ENCODE data around the gene C20orf96. TPM values are rescaled to one million over a fixed set of nuclear protein-coding genes. Genes with fewer than 3 reads are reported as not detected.
"Not testable (repeated sequence)": the region's sequence is repeated elsewhere in the genome, so short reads cannot be mapped to it uniquely, and the experiment has no call there.

The C20orf96 gene
- total RNA-seq, 1 donor from 2014 or later = 2.0 TPM

- no peak for DNase-seq (ENCODE audit: low spot score)
Measured at GRCh38 chr20:251354-251753, 39.2 kb downstream of the C20orf96 start.

GRCh38 chr20:242905-243304 is 47.6 kb downstream of the C20orf96 start:
- DNase-seq (ENCODE audit: low spot score) (no peak), ATAC-seq (no peak)

More at GRCh38 chr20:251354-251753, 39.2 kb downstream of the C20orf96 start:
- no peak for ATAC-seq

DNA sequence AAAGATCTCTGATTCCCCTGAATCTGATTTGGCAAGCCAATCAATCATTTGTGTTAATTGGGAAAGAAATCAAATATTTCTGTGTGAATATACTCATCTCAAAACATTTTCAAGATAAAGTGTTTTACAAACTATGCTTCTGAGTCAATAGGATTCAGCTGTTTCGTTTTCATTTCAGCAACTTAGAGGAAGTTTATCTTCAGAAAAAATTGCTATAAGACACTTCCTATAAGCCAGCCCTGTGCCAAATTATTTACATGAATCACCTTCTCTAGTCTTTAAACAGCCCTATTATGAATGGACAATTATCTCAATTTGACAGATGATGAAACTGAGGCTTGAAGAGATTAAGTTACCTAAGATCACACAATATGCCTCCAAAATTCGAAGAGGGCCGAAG is 52.6 kb downstream of the C20orf96 start:
- ATAC-seq (no peak), DNase-seq (ENCODE audit: low spot score) (no peak)

GRCh38 chr20:237489-237888 is 53.1 kb downstream of the C20orf96 start:
- peak; percentile 50 for ATAC-seq
- DNase-seq (ENCODE audit: low spot score) = no peak

- ATAC-seq (peak; percentile 86), DNase-seq (ENCODE audit: low spot score) (no peak)
Measured at GRCh38 chr20:235891-236290, 54.7 kb downstream of the C20orf96 start.

- DNase-seq (ENCODE audit: low spot score) (no peak), ATAC-seq (no peak)
Measured at GRCh38 chr20:227439-228105, 63.0 kb downstream of the C20orf96 start.

DNA sequence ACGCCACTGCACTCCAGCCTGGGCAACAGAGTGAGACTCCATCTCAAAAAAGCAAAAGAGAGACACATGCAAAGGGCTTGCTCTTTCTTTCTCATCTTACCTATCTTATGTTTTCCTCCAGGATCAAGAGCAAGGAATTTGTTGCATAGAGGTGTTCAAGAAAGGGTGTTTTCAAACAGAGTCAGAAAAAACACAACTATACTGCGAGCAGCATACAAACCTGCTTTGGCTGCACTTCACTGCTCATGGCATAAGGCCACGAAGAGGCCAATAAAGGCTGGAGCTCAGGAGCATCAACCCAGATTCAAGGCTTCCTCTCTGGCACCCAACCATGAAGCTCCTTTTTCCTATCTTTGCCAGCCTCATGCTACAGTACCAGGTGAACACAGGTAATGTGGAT is 63.6 kb downstream of the C20orf96 start, which contains the start of gene DEFB129:
TSS of gene DEFB129 (plus strand) at position 301 of the 400 bp plus-strand sequence. CDS start at position 332, 31 bp downstream.
- DNase-seq (ENCODE audit: low spot score) (no peak), ATAC-seq (no peak)

GRCh38 chr20:225879-226278 is 64.7 kb downstream of the C20orf96 start:
- ATAC-seq; DNase-seq (ENCODE audit: low spot score): not testable (repeated sequence)

DNA sequence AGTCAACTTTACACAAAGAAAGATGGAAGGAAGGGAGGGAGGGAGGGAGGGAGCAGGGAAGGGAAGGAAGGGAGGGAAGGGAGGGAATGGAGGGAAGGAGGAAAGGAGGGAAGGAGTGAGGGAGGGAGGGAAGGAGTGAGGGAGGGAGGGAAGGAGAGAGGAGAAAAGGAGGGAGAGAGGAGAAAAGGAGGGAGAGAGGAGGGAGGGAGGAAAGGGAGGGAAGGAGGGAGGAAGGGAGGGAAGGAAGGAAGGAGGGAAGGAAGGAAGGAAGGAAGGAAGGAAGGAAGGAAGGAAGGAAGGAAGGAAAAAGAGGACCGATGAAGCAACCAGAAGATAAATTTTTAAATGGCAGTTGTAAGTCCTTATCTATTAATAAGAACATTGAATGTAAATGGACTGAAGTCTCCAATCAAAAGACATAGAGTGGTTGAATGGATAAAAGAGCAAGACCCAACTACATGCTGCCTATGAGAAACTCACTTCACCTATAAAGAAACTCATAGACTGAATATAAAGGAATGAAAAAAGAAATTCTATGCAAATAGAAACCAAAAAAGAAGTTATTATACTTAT is 69.2 kb downstream of the C20orf96 start:
- ATAC-seq = no peak
- no peak for DNase-seq (ENCODE audit: low spot score)

Other genes starting within 250 kb of the C20orf96 start
- not detected for gene DEFB125, start 203.1 kb downstream of the C20orf96 start, total RNA-seq
- gene DEFB126, start 148.2 kb downstream of the C20orf96 start, total RNA-seq = not detected
- gene DEFB127, start 133.3 kb downstream of the C20orf96 start, total RNA-seq = not detected
- gene DEFB128, start 101.0 kb downstream of the C20orf96 start, total RNA-seq = not detected
- gene DEFB129, start 63.5 kb downstream of the C20orf96 start, total RNA-seq = not detected
- gene DEFB132, start 33.0 kb downstream of the C20orf96 start, total RNA-seq = 0.15 TPM
- 5.6 TPM for gene ZCCHC3, start 6.8 kb upstream of the C20orf96 start, total RNA-seq
- 5.6 TPM for gene SOX12, start 34.8 kb upstream of the C20orf96 start, total RNA-seq
- 3.1 TPM for gene NRSN2, start 56.4 kb upstream of the C20orf96 start, total RNA-seq
- gene TRIB3, start 90.0 kb upstream of the C20orf96 start, total RNA-seq = 18.3 TPM
- 73.9 TPM for gene RBCK1, start 117.5 kb upstream of the C20orf96 start, total RNA-seq
- gene TBC1D20, start 171.8 kb upstream of the C20orf96 start, total RNA-seq = 12.6 TPM

Measured in left lobe of liver (tissue), 2 donors.